Stomach (tissue), 4 donors: Measurements from ENCODE around the gene MKKS.

Experiments used
- CTCF ChIP-seq, 7 experiments: fragments of 450-650 bp in 4 of 7; fragments of 200-600 bp in 3 of 7; sonication (generic) in 3 of 7; IDR thresholded peaks; one replicate each; pipeline ENCODE4 v1.5.1; 2016 to 2019; ENCODE audit warnings: antibody characterized with exemption in 7 of 7, control low read depth in 2 of 7, mild to moderate bottlenecking in 1 of 7
- POLR2AphosphoS5 ChIP-seq, 3 donors: sonication (generic); formaldehyde crosslinking; IDR thresholded peaks; one replicate each; pipeline ENCODE4 v1.6.1; 2016; ENCODE audit warnings: antibody characterized with exemption in 3 of 3

GRCh38 chr20:10419550-10420133 lies 14.4 kb downstream of the MKKS start:
- TF ChIP-seq CTCF (IDR thresholded peaks at IDR 0.05) (no peak), POLR2AphosphoS5 (IDR thresholded peaks at IDR 0.05) (no peak)
